KOPT-K1 (cell line): ENCODE data around the gene ZC3H4.
"Not testable (repeated sequence)": the region's sequence is repeated elsewhere in the genome, so short reads cannot be mapped to it uniquely, and the experiment has no call there.

Experiments used
- H3K27ac ChIP-seq: fragments of 200-600 bp; sonication (generic); 2 replicates; pipeline ENCODE4 v1.5.1; 2016; ENCODE audit warnings: antibody characterized with exemption, mild to moderate bottlenecking, low read depth, low read length; ENCODE audit not compliant: poor library complexity, severe bottlenecking
- H3K36me3 ChIP-seq: fragments of 200-600 bp; sonication (generic); 2 replicates; pipeline ENCODE4 v1.5.1; 2017; ENCODE audit warnings: antibody characterized with exemption, mild to moderate bottlenecking, low read length, moderate library complexity; ENCODE audit not compliant: insufficient read depth
- H3K9me3 ChIP-seq: fragments of 200-600 bp; sonication (generic); 2 replicates; pipeline ENCODE4 v1.5.1; 2017; ENCODE audit warnings: antibody characterized with exemption, low read length, mild to moderate bottlenecking; ENCODE audit not compliant: insufficient read depth, poor library complexity, severe bottlenecking

The ZC3H4 gene

GRCh38 chr19:47067215-47067847, 46.2 kb downstream of the ZC3H4 start:
- H3K9me3 ChIP-seq: no peaks in the 10 kb centered on the region
- H3K27ac ChIP-seq: no peak overlapping the region
- H3K36me3 ChIP-seq: peaks cover 89% of the 10 kb centered on the region

- Histone ChIP-seq H3K36me3 (peaks cover 82% of the 10 kb centered on the region), H3K9me3 (no peaks in the 10 kb centered on the region), H3K27ac (no peak overlapping the region)
These were observed 47.0 kb downstream of the ZC3H4 start for GRCh38 chr19:47066376-47067214.

- Histone ChIP-seq H3K36me3 (peaks cover 68% of the 10 kb centered on the region), H3K9me3 (no peaks in the 10 kb centered on the region), H3K27ac (no peak overlapping the region)
These were observed 48.3 kb downstream of the ZC3H4 start for GRCh38 chr19:47065242-47065641.

- Histone ChIP-seq H3K36me3 (peaks cover 54% of the 10 kb centered on the region), H3K9me3 (no peaks in the 10 kb centered on the region), H3K27ac (no peak overlapping the region)
These were observed 49.7 kb downstream of the ZC3H4 start for GRCh38 chr19:47063874-47064273.

- Histone ChIP-seq H3K9me3 (no peaks in the 10 kb centered on the region), H3K27ac (no peak overlapping the region), H3K36me3 (peaks cover 4% of the 10 kb centered on the region)
These were observed 55.0 kb downstream of the ZC3H4 start for GRCh38 chr19:47058621-47059022.

GRCh38 chr19:47057328-47057727, 56.2 kb downstream of the ZC3H4 start:
- no peaks in the 10 kb centered on the region for H3K36me3 ChIP-seq
- no peaks in the 10 kb centered on the region for H3K9me3 ChIP-seq
- H3K27ac ChIP-seq: no peak overlapping the region

- Histone ChIP-seq H3K9me3 (no peaks in the 10 kb centered on the region), H3K27ac (no peak overlapping the region), H3K36me3 (no peaks in the 10 kb centered on the region)
These were observed 57.2 kb downstream of the ZC3H4 start for GRCh38 chr19:47056411-47056810.

GRCh38 chr19:47050562-47050961, 63.0 kb downstream of the ZC3H4 start:
- not testable (repeated sequence) for H3K9me3 ChIP-seq, H3K36me3 ChIP-seq, H3K27ac ChIP-seq

GRCh38 chr19:47049307-47049700, 64.3 kb downstream of the ZC3H4 start:
- Histone ChIP-seq H3K9me3 (no peaks in the 10 kb centered on the region), H3K27ac (peak overlapping the region; percentile 11), H3K36me3 (no peaks in the 10 kb centered on the region; the same call in 1 of the 2 replicates)

- Histone ChIP-seq H3K27ac (peak overlapping the region; percentile 63), H3K9me3 (no peaks in the 10 kb centered on the region)
These were observed 65.7 kb downstream of the ZC3H4 start for GRCh38 chr19:47047763-47048405.

GRCh38 chr19:47047272-47047762, 66.3 kb downstream of the ZC3H4 start:
- Histone ChIP-seq H3K9me3 (no peaks in the 10 kb centered on the region), H3K27ac (no peak overlapping the region), H3K36me3 (peaks cover 3% of the 10 kb centered on the region; the same call in 1 of the 2 replicates)

More at GRCh38 chr19:47047763-47048405, 65.7 kb downstream of the ZC3H4 start:
- H3K36me3 ChIP-seq: no peaks in the 10 kb centered on the region; the same call in 1 of the 2 replicates

- Histone ChIP-seq H3K27ac (no peak overlapping the region), H3K9me3 (no peaks in the 10 kb centered on the region), H3K36me3 (peaks cover 6% of the 10 kb centered on the region; the same call in 1 of the 2 replicates)
These were observed 67.6 kb downstream of the ZC3H4 start for GRCh38 chr19:47045867-47046470.

- H3K36me3 ChIP-seq: peaks cover 6% of the 10 kb centered on the region; the same call in 1 of the 2 replicates
- no peaks in the 10 kb centered on the region for H3K9me3 ChIP-seq
- no peak overlapping the region for H3K27ac ChIP-seq
These were observed 68.4 kb downstream of the ZC3H4 start for GRCh38 chr19:47044946-47045866.

- peaks cover 6% of the 10 kb centered on the region; the same call in 1 of the 2 replicates for H3K36me3 ChIP-seq
- no peak overlapping the region for H3K27ac ChIP-seq
- H3K9me3 ChIP-seq: no peaks in the 10 kb centered on the region
These were observed 72.7 kb downstream of the ZC3H4 start for GRCh38 chr19:47040869-47041268.
